NT2/D1 (cell line): ENCODE measurements around the gene PACS1.

Experiments used
- SUZ12 ChIP-seq: IDR thresholded peaks from 2 replicates; pipeline ENCODE4 v1.6.1; 2011; ENCODE audit not compliant: insufficient read length, insufficient read depth; ENCODE audit errors: extremely low read depth
- YY1 ChIP-seq: IDR thresholded peaks from 2 replicates; pipeline ENCODE4 v1.6.1; 2011; ENCODE audit not compliant: insufficient read length, insufficient read depth
- ZNF274 ChIP-seq: IDR thresholded peaks from 2 replicates; pipeline ENCODE4 v1.6.1; 2011; ENCODE audit warnings: mild to moderate bottlenecking, low read depth, low read length

DNA sequence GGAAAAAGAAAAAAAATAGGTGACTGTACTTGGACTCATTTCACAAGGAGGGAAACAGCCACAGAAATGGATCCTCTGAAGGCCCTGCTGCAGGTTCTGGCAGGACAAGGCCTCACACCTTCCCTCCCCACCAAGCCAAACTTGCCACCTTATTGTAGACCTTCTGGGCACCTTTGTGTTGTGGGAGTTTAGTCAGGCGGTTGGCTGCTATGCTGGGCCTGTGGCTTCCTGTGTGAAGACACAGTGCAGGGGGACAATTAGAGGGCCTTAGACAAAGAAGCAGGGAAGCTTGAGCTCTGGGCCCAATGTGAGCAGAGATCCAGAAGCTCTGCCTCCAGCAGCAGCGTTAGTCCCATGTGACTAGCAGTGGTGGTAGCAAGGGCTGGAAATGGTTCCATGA is 202.5 kb downstream of the PACS1 start:
- TF ChIP-seq ZNF274 (no peak), SUZ12 (no peak), YY1 (no peak)
